MM.1S (cell line): ENCODE data around the gene FOXL2.
A peak's percentile ranks its signal among the peaks of the same experiment; 100 is the strongest.

Source experiments
- DNase-seq: peaks from one replicate; pipeline ENCODE4 v3.0.0-alpha.2; 2015
- H2AFZ ChIP-seq: fragments of 300-600 bp; sonication (generic); 2 replicates; pipeline ENCODE4 v1.6.0; 2016; ENCODE audit warnings: antibody characterized with exemption, low read length
- H3F3A ChIP-seq: fragments of 300-600 bp; sonication (generic); 2 replicates; pipeline ENCODE4 v1.6.1; 2016; ENCODE audit warnings: mild to moderate bottlenecking, antibody characterized with exemption, low read length, moderate library complexity, mixed read lengths; ENCODE audit not compliant: insufficient read depth
- H3K27ac ChIP-seq: fragments of 300-600 bp; sonication (generic); 2 replicates; pipeline ENCODE4 v1.5.1; 2016; ENCODE audit warnings: mild to moderate bottlenecking, low read length
- H3K27me3 ChIP-seq: fragments of 300-600 bp; sonication (generic); replicated peaks from 2 replicates; pipeline ENCODE4 v1.6.0; 2016; ENCODE audit warnings: low read length; ENCODE audit not compliant: insufficient read depth
- H3K36me3 ChIP-seq: fragments of 300-600 bp; sonication (generic); replicated peaks from 2 replicates; pipeline ENCODE4 v1.6.1; 2016; ENCODE audit warnings: mild to moderate bottlenecking, low read length, mixed read lengths; ENCODE audit not compliant: insufficient read depth
- H3K4me1 ChIP-seq: fragments of 300-600 bp; sonication (generic); 2 replicates; pipeline ENCODE4 v1.6.1; 2016; ENCODE audit warnings: low read length, mixed read lengths
- H3K4me2 ChIP-seq: fragments of 300-600 bp; sonication (generic); 2 replicates; pipeline ENCODE4 v1.6.0; 2016; ENCODE audit warnings: low read depth, low read length
- H3K4me3 ChIP-seq: fragments of 300-600 bp; sonication (generic); 2 replicates; pipeline ENCODE4 v1.5.1; 2016; ENCODE audit warnings: low read length, mixed read lengths
- H3K79me2 ChIP-seq: fragments of 300-600 bp; sonication (generic); 2 replicates; pipeline ENCODE4 v1.6.1; 2016; ENCODE audit warnings: mixed run types, low read length, mixed read lengths
- H3K9ac ChIP-seq: fragments of 300-600 bp; sonication (generic); 2 replicates; pipeline ENCODE4 v1.6.1; 2016; ENCODE audit warnings: low read length, mixed read lengths
- H3K9me2 ChIP-seq: fragments of 300-600 bp; sonication (generic); replicated peaks from 2 replicates; pipeline ENCODE4 v1.6.1; 2016; ENCODE audit warnings: mild to moderate bottlenecking, low read length, mixed read lengths; ENCODE audit not compliant: insufficient read depth
- H3K9me3 ChIP-seq: fragments of 300-600 bp; sonication (generic); replicated peaks from 2 replicates; pipeline ENCODE4 v1.6.1; 2016; ENCODE audit warnings: mild to moderate bottlenecking, low read length, mixed read lengths; ENCODE audit not compliant: insufficient read depth
- H4K20me1 ChIP-seq: fragments of 300-600 bp; sonication (generic); 2 replicates; pipeline ENCODE4 v1.6.1; 2016; ENCODE audit warnings: mild to moderate bottlenecking, low read length, moderate library complexity, mixed read lengths; ENCODE audit not compliant: insufficient read depth
- EZH2 ChIP-seq: fragments of 300-600 bp; sonication (generic); optimal IDR thresholded peaks from 2 replicates; pipeline ENCODE3; 2017; ENCODE audit warnings: low read depth, mild to moderate bottlenecking, antibody characterized with exemption, low read length, mixed read lengths
- EZH2phosphoT487 ChIP-seq: fragments of 300-600 bp; sonication (generic); IDR thresholded peaks from 2 replicates; pipeline ENCODE4 v1.6.1; 2018; ENCODE audit warnings: antibody characterized with exemption, low read length
- TF ChIP-seq, protein P1 (sequence below): fragments of 300-600 bp; sonication (generic); IDR thresholded peaks from 2 replicates; pipeline ENCODE4 v1.5.1; 2016; ENCODE audit warnings: antibody characterized with exemption, low read length, mixed read lengths

Gene FOXL2

GRCh38 chr3:138941259-138941885, 5.6 kb downstream of the FOXL2 start:
- Histone ChIP-seq H4K20me1 (no peaks in the 10 kb centered on the region), H3K4me1 (no peaks in the 10 kb centered on the region), H3K36me3 (no peaks in the 10 kb centered on the region), H3K4me3 (no peak overlapping the region), H3K27me3 (peaks cover 35% of the 10 kb centered on the region), H2AFZ (no peak overlapping the region), H3K9me3 (no peaks in the 10 kb centered on the region), H3K9ac (no peak overlapping the region), H3K4me2 (no peak overlapping the region), H3F3A (no peaks in the 10 kb centered on the region), H3K79me2 (no peaks in the 10 kb centered on the region), H3K9me2 (no peaks in the 10 kb centered on the region), H3K27ac (no peak overlapping the region)
- TF ChIP-seq, protein P1, sequence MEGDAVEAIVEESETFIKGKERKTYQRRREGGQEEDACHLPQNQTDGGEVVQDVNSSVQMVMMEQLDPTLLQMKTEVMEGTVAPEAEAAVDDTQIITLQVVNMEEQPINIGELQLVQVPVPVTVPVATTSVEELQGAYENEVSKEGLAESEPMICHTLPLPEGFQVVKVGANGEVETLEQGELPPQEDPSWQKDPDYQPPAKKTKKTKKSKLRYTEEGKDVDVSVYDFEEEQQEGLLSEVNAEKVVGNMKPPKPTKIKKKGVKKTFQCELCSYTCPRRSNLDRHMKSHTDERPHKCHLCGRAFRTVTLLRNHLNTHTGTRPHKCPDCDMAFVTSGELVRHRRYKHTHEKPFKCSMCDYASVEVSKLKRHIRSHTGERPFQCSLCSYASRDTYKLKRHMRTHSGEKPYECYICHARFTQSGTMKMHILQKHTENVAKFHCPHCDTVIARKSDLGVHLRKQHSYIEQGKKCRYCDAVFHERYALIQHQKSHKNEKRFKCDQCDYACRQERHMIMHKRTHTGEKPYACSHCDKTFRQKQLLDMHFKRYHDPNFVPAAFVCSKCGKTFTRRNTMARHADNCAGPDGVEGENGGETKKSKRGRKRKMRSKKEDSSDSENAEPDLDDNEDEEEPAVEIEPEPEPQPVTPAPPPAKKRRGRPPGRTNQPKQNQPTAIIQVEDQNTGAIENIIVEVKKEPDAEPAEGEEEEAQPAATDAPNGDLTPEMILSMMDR = peak; percentile 58
- no peak for TF ChIP-seq EZH2phosphoT487
- no peak for TF ChIP-seq EZH2
- peak; percentile 36 for DNase-seq

GRCh38 chr3:138940446-138940845, 6.5 kb downstream of the FOXL2 start:
- Histone ChIP-seq H3K9me2 (no peaks in the 10 kb centered on the region), H3K9ac (no peak overlapping the region), H3K4me3 (no peak overlapping the region), H3K9me3 (no peaks in the 10 kb centered on the region), H3K4me1 (no peaks in the 10 kb centered on the region), H3K27me3 (peaks cover 33% of the 10 kb centered on the region), H3K27ac (no peak overlapping the region), H3K36me3 (no peaks in the 10 kb centered on the region), H3K79me2 (no peaks in the 10 kb centered on the region), H4K20me1 (no peaks in the 10 kb centered on the region), H3K4me2 (no peak overlapping the region), H3F3A (no peaks in the 10 kb centered on the region), H2AFZ (no peak overlapping the region)
- DNase-seq = no peak
- TF ChIP-seq, protein P1 = no peak
- TF ChIP-seq EZH2phosphoT487 (no peak), EZH2 (no peak)

DNA sequence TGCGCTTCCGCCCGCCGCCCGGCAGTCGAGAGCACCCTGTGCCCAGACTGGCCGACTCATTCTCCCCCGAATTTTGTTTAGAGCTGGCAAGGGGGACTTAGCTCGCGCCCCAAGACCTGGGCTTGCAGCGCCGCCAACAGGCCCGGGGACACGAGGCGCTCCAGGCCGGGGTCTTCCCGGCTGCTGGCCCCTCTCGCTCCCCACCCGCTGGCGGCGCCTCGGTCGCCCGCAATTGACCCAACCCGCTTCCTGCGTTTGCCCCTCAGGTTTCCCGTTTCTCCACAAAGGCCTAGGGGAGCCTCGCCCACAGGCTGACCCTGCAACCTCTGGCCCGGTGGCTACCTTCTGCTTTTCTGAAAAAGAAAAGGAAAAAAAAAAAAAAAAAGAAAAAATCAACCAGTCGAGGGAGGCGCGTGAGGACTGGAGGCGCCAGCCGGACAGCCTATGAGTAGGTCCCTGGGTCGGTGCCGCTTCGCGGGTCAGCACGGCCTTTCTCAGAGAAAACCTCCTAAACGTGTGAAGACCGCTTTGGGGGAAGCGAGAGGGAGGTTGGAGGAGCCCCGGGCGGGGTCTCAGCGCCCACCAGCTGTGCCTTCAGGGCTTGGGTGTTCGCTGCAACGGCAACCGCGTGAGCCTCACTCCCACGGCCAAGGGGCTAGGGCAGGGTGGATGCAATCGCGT, 7.2 kb downstream of the FOXL2 start:
- H3K9me3 ChIP-seq = no peaks in the 10 kb centered on the region
- no peak overlapping the region for H3K4me2 ChIP-seq

More for the DNA sequence above, 7.2 kb downstream of the FOXL2 start:
- Histone ChIP-seq H3K79me2 (no peaks in the 10 kb centered on the region), H3K9me2 (no peaks in the 10 kb centered on the region), H3K9ac (no peak overlapping the region), H3F3A (no peaks in the 10 kb centered on the region), H3K4me1 (no peaks in the 10 kb centered on the region), H3K36me3 (no peaks in the 10 kb centered on the region), H4K20me1 (no peaks in the 10 kb centered on the region), H2AFZ (no peak overlapping the region), H3K27me3 (peaks cover 33% of the 10 kb centered on the region), H3K27ac (no peak overlapping the region), H3K4me3 (no peak overlapping the region)
- DNase-seq = no peak
- TF ChIP-seq, protein P1 = no peak
- TF ChIP-seq EZH2phosphoT487 (no peak), EZH2 (no peak)
